ENCODE data around the gene ZNF587B. TPM values are rescaled to one million over a fixed set of nuclear protein-coding genes. Genes with fewer than 3 reads are reported as not detected.
A peak's percentile ranks its signal among the peaks of the same experiment; 100 is the strongest.

The ZNF587B gene
- polyA plus RNA-seq, 3 donors = 0.18 to 6.6 (median 0.56) TPM

DNA sequence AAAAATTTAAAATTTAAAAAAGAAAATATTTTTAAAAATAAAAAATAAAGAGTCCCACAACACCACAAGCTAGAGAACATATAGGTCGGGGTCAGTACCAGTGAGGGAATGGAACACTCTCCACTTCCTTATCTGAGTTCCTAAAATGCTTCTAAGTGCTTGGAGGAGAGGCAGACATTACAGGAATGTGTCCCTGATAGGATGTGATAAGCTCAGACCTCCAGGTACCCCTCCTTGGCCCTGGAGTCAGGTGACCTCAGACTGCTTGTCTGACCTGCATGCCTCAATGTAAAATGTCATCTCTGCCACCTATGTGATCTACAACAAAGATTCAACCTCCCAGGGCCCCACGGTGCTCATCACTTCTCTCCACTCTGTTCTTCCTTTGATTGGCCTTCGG lies 55.9 kb downstream of the ZNF587B start:
- H3K4me1 Mint-ChIP-seq = peaks cover 22% of the 10 kb centered on the region
- peaks cover 42 to 82% (median 77%) of the 10 kb centered on the region in 7 donors for H3K9me3 Mint-ChIP-seq
- intact Hi-C loops (cut with micrococcal nuclease) = no loop called here

GRCh38 chr19:57887195-57887941 lies 57.3 kb downstream of the ZNF587B start:
- Mint-ChIP-seq H3K4me3 (peak overlapping the region; percentile 85 to 89), H3K27me3 (ENCODE audit: low read depth in 3 of 3) (peaks cover 0 to 2% (median 1%) of the 10 kb centered on the region in 3 donors), H3K9me3 (peaks cover 42 to 94% (median 87%) of the 10 kb centered on the region in 7 donors), H3K36me3 (peaks cover 38 to 46% of the 10 kb centered on the region in 2 donors), H3K4me1 (peaks cover 22% of the 10 kb centered on the region), H3K27ac (no peak overlapping the region)
- 48% methylated on average over 4 of the region's 6 CpGs for WGBS (ENCODE audit: insufficient coverage)
- TF ChIP-seq, protein P1, sequence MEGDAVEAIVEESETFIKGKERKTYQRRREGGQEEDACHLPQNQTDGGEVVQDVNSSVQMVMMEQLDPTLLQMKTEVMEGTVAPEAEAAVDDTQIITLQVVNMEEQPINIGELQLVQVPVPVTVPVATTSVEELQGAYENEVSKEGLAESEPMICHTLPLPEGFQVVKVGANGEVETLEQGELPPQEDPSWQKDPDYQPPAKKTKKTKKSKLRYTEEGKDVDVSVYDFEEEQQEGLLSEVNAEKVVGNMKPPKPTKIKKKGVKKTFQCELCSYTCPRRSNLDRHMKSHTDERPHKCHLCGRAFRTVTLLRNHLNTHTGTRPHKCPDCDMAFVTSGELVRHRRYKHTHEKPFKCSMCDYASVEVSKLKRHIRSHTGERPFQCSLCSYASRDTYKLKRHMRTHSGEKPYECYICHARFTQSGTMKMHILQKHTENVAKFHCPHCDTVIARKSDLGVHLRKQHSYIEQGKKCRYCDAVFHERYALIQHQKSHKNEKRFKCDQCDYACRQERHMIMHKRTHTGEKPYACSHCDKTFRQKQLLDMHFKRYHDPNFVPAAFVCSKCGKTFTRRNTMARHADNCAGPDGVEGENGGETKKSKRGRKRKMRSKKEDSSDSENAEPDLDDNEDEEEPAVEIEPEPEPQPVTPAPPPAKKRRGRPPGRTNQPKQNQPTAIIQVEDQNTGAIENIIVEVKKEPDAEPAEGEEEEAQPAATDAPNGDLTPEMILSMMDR (IDR thresholded peaks at IDR 0.05) = no peak
- peaks cover 0 to 17% of the 10 kb centered on the region in 2 donors for H3K36me3 ChIP-seq (replicated peaks in 1 of 2; ENCODE audit: control insufficient read depth in 1 of 2, insufficient read depth in 2 of 2, low read length in 2 of 2)
- intact Hi-C loops (cut with micrococcal nuclease) = no loop called here
- H3K4me3 ChIP-seq (replicated peaks in 1 of 3; ENCODE audit: low read depth in 2 of 3, low read length in 3 of 3) = peak overlapping the region in 1 of 3 experiments; percentile 79
- H2AFZ ChIP-seq (ENCODE audit: insufficient read depth, low read depth, low read length, poor library complexity, severe bottlenecking) = no peak overlapping the region
- H3K27me3 ChIP-seq (ENCODE audit: control insufficient read depth in 2 of 2, insufficient read depth in 2 of 2, low read length in 2 of 2) = no peaks in the 10 kb centered on the region
- H3K9me3 ChIP-seq (replicated peaks in 1 of 2; ENCODE audit: control insufficient read depth in 1 of 2, insufficient read depth in 1 of 2, low read length in 2 of 2) = peaks cover 74 to 78% of the 10 kb centered on the region in 2 donors
- no peak overlapping the region for H3K9ac ChIP-seq (ENCODE audit: insufficient read depth, low read length, poor library complexity, severe bottlenecking)
- H3K4me2 ChIP-seq (replicated peaks; ENCODE audit: extremely low read depth, low read length, poor library complexity, severe bottlenecking) = no peak overlapping the region
- peaks cover 15% of the 10 kb centered on the region for H3K79me2 ChIP-seq (ENCODE audit: insufficient read depth, low read length)
- no peaks in the 10 kb centered on the region for H4K20me1 ChIP-seq (ENCODE audit: insufficient read depth, low read length)
- H3K27ac ChIP-seq (ENCODE audit: low read depth in 1 of 2, low read length in 2 of 2) = no peak overlapping the region
- peaks cover 12 to 14% of the 10 kb centered on the region in 2 donors for H3K4me1 ChIP-seq (ENCODE audit: control insufficient read depth in 1 of 2, insufficient read depth in 2 of 2, low read length in 2 of 2)
- no peak for DNase-seq

More for the DNA sequence above, 55.9 kb downstream of the ZNF587B start:
- Histone ChIP-seq H3K4me1 (ENCODE audit: control insufficient read depth in 1 of 2, insufficient read depth in 2 of 2, low read length in 2 of 2) (peaks cover 12 to 14% of the 10 kb centered on the region in 2 donors), H4K20me1 (ENCODE audit: insufficient read depth, low read length) (no peaks in the 10 kb centered on the region), H3K79me2 (ENCODE audit: insufficient read depth, low read length) (peaks cover 15% of the 10 kb centered on the region), H3K9me3 (replicated peaks in 1 of 2; ENCODE audit: control insufficient read depth in 1 of 2, insufficient read depth in 1 of 2, low read length in 2 of 2) (peaks cover 69 to 70% of the 10 kb centered on the region in 2 donors), H2AFZ (ENCODE audit: insufficient read depth, low read depth, low read length, poor library complexity, severe bottlenecking) (no peak overlapping the region), H3K36me3 (replicated peaks in 1 of 2; ENCODE audit: control insufficient read depth in 1 of 2, insufficient read depth in 2 of 2, low read length in 2 of 2) (peaks cover 0 to 17% of the 10 kb centered on the region in 2 donors), H3K9ac (ENCODE audit: insufficient read depth, low read length, poor library complexity, severe bottlenecking) (no peak overlapping the region), H3K4me3 (replicated peaks in 1 of 3; ENCODE audit: low read depth in 2 of 3, low read length in 3 of 3) (no peak overlapping the region), H3K27ac (ENCODE audit: low read depth in 1 of 2, low read length in 2 of 2) (no peak overlapping the region), H3K4me2 (replicated peaks; ENCODE audit: extremely low read depth, low read length, poor library complexity, severe bottlenecking) (no peak overlapping the region), H3K27me3 (ENCODE audit: control insufficient read depth in 2 of 2, insufficient read depth in 2 of 2, low read length in 2 of 2) (no peaks in the 10 kb centered on the region)
- H3K27me3 Mint-ChIP-seq (ENCODE audit: low read depth in 3 of 3) = peaks cover 0 to 2% (median 1%) of the 10 kb centered on the region in 3 donors
- TF ChIP-seq, protein P1 (IDR thresholded peaks at IDR 0.05) = no peak
- no peak for DNase-seq
- H3K4me3 Mint-ChIP-seq = no peak overlapping the region
- peaks cover 36 to 43% of the 10 kb centered on the region in 2 donors for H3K36me3 Mint-ChIP-seq
- WGBS (ENCODE audit: insufficient coverage) = no CpG with 5 or more reads among the region's 3 CpGs
- peak overlapping the region in 1 of 7 donors; percentile 25 for H3K27ac Mint-ChIP-seq

Measured in CD14-positive monocyte (primary cell).